ENCODE results near the gene UTS2B. TPM values are rescaled to one million over a fixed set of nuclear protein-coding genes. Genes with fewer than 3 reads are reported as not detected.

The UTS2B gene
- total RNA-seq, 2 experiments from 2014 or later: not detected

- Mint-ChIP-seq H3K4me3 (no peak overlapping the region), H3K4me1 (ENCODE audit: low read depth) (no peaks in the 10 kb centered on the region), H3K27me3 (peaks cover 8% of the 10 kb centered on the region), H3K36me3 (ENCODE audit: low read depth) (no peaks in the 10 kb centered on the region), H3K27ac (no peak overlapping the region), H3K9me3 (no peaks in the 10 kb centered on the region)
- Histone ChIP-seq H3K4me1 (ENCODE audit: insufficient read depth, low read length) (no peaks in the 10 kb centered on the region), H3K27me3 (ENCODE audit: control insufficient read depth in 1 of 2, insufficient read depth in 2 of 2, low read length in 2 of 2) (no peaks in the 10 kb centered on the region), H3K9me3 (ENCODE audit: control insufficient read depth in 1 of 2, insufficient read depth in 1 of 2, low read length in 2 of 2) (no peaks in the 10 kb centered on the region), H3K27ac (ENCODE audit: low read depth in 1 of 2, low read length in 2 of 2) (no peak overlapping the region), H3K36me3 (ENCODE audit: insufficient read depth, low read length) (no peaks in the 10 kb centered on the region), H3K4me3 (ENCODE audit: low read length) (no peak overlapping the region)
- CTCF ChIA-PET: no interaction called here
- no peak for TF ChIP-seq CTCF (IDR thresholded peaks at IDR 0.05)
- ATAC-seq (ENCODE audit: poor library complexity): no peak
- DNase-seq: no peak
- POLR2A ChIA-PET: no interaction called here
- intact Hi-C loops (cut with DNase I, micrococcal nuclease): no loop called here
Observed at GRCh38 chr3:191235331-191236314, 94.7 kb downstream of the UTS2B start.

GRCh38 chr3:191234216-191234615, 96.1 kb downstream of the UTS2B start:
- H3K4me3 Mint-ChIP-seq: no peak overlapping the region
- intact Hi-C loops (cut with DNase I, micrococcal nuclease): no loop called here
- no peaks in the 10 kb centered on the region for H3K27me3 ChIP-seq (ENCODE audit: control insufficient read depth in 1 of 2, insufficient read depth in 2 of 2, low read length in 2 of 2)
- ChIA-PET CTCF (no interaction called here), POLR2A (no interaction called here)
- peaks cover 0 to 3% of the 10 kb centered on the region in 2 experiments for H3K9me3 ChIP-seq (ENCODE audit: control insufficient read depth in 1 of 2, insufficient read depth in 1 of 2, low read length in 2 of 2)
- TF ChIP-seq CTCF (IDR thresholded peaks at IDR 0.05): no peak
- H3K36me3 ChIP-seq (ENCODE audit: insufficient read depth, low read length): no peaks in the 10 kb centered on the region
- H3K4me1 Mint-ChIP-seq (ENCODE audit: low read depth): no peaks in the 10 kb centered on the region
- no peaks in the 10 kb centered on the region for H3K4me1 ChIP-seq (ENCODE audit: insufficient read depth, low read length)
- no peaks in the 10 kb centered on the region for H3K9me3 Mint-ChIP-seq
- ATAC-seq (ENCODE audit: poor library complexity) (no peak), DNase-seq (no peak)
- H3K27ac Mint-ChIP-seq: no peak overlapping the region
- H3K4me3 ChIP-seq (ENCODE audit: low read length): no peak overlapping the region
- no peak overlapping the region for H3K27ac ChIP-seq (ENCODE audit: low read depth in 1 of 2, low read length in 2 of 2)
- H3K36me3 Mint-ChIP-seq (ENCODE audit: low read depth): no peaks in the 10 kb centered on the region
- peaks cover 8% of the 10 kb centered on the region for H3K27me3 Mint-ChIP-seq

- Histone ChIP-seq H3K36me3 (ENCODE audit: insufficient read depth, low read length) (no peaks in the 10 kb centered on the region), H3K9me3 (ENCODE audit: control insufficient read depth in 1 of 2, insufficient read depth in 1 of 2, low read length in 2 of 2) (peaks cover 0 to 5% of the 10 kb centered on the region in 2 experiments), H3K27me3 (ENCODE audit: control insufficient read depth in 1 of 2, insufficient read depth in 2 of 2, low read length in 2 of 2) (no peaks in the 10 kb centered on the region), H3K4me1 (ENCODE audit: insufficient read depth, low read length) (no peaks in the 10 kb centered on the region), H3K27ac (ENCODE audit: low read depth in 1 of 2, low read length in 2 of 2) (no peak overlapping the region), H3K4me3 (ENCODE audit: low read length) (no peak overlapping the region)
- H3K36me3 Mint-ChIP-seq (ENCODE audit: low read depth): no peaks in the 10 kb centered on the region
- intact Hi-C loops (cut with DNase I, micrococcal nuclease): no loop called here
- peaks cover 4% of the 10 kb centered on the region for H3K27me3 Mint-ChIP-seq
- TF ChIP-seq CTCF (IDR thresholded peaks at IDR 0.05): no peak
- no peaks in the 10 kb centered on the region for H3K9me3 Mint-ChIP-seq
- H3K4me3 Mint-ChIP-seq: no peak overlapping the region
- H3K27ac Mint-ChIP-seq: no peak overlapping the region
- no peak for ATAC-seq (ENCODE audit: poor library complexity)
- ChIA-PET CTCF (no interaction called here), POLR2A (no interaction called here)
- H3K4me1 Mint-ChIP-seq (ENCODE audit: low read depth): no peaks in the 10 kb centered on the region
- no peak for DNase-seq
Observed at GRCh38 chr3:191227541-191227940, 102.8 kb downstream of the UTS2B start.

Measured in CD4-positive, alpha-beta T cell (primary cell).